Fibroblast of peridontal ligament (primary cell): ENCODE data around the gene SORBS1.

Experiments used
- DNase-seq: peaks from one replicate; pipeline ENCODE4 v3.0.0-alpha.2; 2010; ENCODE audit errors: extremely low read depth

The SORBS1 gene

GRCh38 chr10:95565336-95565735 lies 4.2 kb upstream of the SORBS1 start:
- DNase-seq = no peak

GRCh38 chr10:95564291-95564690 lies 3.1 kb upstream of the SORBS1 start:
- no peak for DNase-seq

- DNase-seq = no peak
Observed at GRCh38 chr10:95562341-95562965, 1.3 kb upstream of the SORBS1 start.

- no peak for DNase-seq
Observed at GRCh38 chr10:95561864-95562177, 650 bp upstream of the SORBS1 start.

- DNase-seq = peak; percentile 20
Observed at GRCh38 chr10:95560278-95561176, 644 bp downstream of the SORBS1 start.

- no peak for DNase-seq
Observed at GRCh38 chr10:95559896-95560277, 1.3 kb downstream of the SORBS1 start.

GRCh38 chr10:95559471-95559870 lies 1.7 kb downstream of the SORBS1 start:
- no peak for DNase-seq

GRCh38 chr10:95558593-95559320 lies 2.4 kb downstream of the SORBS1 start:
- no peak for DNase-seq

GRCh38 chr10:95556994-95557767 lies 4.0 kb downstream of the SORBS1 start:
- no peak for DNase-seq

- DNase-seq = no peak
Observed at GRCh38 chr10:95553674-95554073, 7.5 kb downstream of the SORBS1 start.

- no peak for DNase-seq
Observed at GRCh38 chr10:95552679-95553342, 8.4 kb downstream of the SORBS1 start.

- no peak for DNase-seq
Observed at GRCh38 chr10:95550073-95550672, 11.0 kb downstream of the SORBS1 start.

- no peak for DNase-seq
Observed at GRCh38 chr10:95547791-95548435, 13.3 kb downstream of the SORBS1 start.

- DNase-seq = no peak
Observed at GRCh38 chr10:95547197-95547596, 14.0 kb downstream of the SORBS1 start.

- DNase-seq = no peak
Observed at GRCh38 chr10:95545981-95546380, 15.2 kb downstream of the SORBS1 start.

GRCh38 chr10:95544783-95545500 lies 16.2 kb downstream of the SORBS1 start:
- DNase-seq = no peak

- no peak for DNase-seq
Observed at GRCh38 chr10:95543459-95543858, 17.7 kb downstream of the SORBS1 start.

- no peak for DNase-seq
Observed at GRCh38 chr10:95542761-95543160, 18.4 kb downstream of the SORBS1 start.

GRCh38 chr10:95542330-95542729 lies 18.8 kb downstream of the SORBS1 start:
- no peak for DNase-seq

GRCh38 chr10:95540514-95541052 lies 20.6 kb downstream of the SORBS1 start:
- no peak for DNase-seq
